HG03095 (cell line): ENCODE data around the gene DUOXA1.
A peak's percentile ranks its signal among the peaks of the same experiment; 100 is the strongest.

Source experiments
- ATAC-seq: cut with Tn5 transposase; IDR thresholded peaks from one replicate; pipeline ENCODE4 v1.9.1; 2021; ENCODE audit warnings: moderate library complexity; ENCODE audit not compliant: unreplicated experiment

Gene DUOXA1

GRCh38 chr15:45133561-45133920 is 3.9 kb upstream of the DUOXA1 start:
- ATAC-seq = no peak

- no peak for ATAC-seq
These were observed 3.3 kb upstream of the DUOXA1 start for GRCh38 chr15:45132844-45133560.

DNA sequence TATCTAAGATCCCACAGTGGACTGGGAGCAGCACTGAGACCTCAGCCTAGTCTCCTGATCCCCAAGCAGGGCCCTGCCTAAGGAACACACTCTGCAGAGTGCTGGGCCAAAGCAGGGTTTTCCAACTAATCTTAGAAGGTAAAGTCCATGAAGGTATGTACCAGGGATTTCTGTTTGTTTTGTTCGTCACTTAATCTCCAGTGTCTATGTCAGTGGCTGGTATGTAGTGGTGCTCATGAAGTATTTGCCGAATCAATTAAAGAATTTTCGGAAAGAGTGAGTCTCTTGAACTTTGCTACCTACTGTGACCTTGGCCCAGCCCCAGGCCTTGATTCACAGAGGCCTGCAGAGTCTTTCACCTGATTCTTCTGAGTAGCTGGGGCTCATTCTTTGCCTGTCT is 1.8 kb upstream of the DUOXA1 start:
- no peak for ATAC-seq

GRCh38 chr15:45130291-45131000 is 767 bp upstream of the DUOXA1 start:
- ATAC-seq = no peak

- no peak for ATAC-seq
These were observed 574 bp downstream of the DUOXA1 start for GRCh38 chr15:45128971-45129639.

DNA sequence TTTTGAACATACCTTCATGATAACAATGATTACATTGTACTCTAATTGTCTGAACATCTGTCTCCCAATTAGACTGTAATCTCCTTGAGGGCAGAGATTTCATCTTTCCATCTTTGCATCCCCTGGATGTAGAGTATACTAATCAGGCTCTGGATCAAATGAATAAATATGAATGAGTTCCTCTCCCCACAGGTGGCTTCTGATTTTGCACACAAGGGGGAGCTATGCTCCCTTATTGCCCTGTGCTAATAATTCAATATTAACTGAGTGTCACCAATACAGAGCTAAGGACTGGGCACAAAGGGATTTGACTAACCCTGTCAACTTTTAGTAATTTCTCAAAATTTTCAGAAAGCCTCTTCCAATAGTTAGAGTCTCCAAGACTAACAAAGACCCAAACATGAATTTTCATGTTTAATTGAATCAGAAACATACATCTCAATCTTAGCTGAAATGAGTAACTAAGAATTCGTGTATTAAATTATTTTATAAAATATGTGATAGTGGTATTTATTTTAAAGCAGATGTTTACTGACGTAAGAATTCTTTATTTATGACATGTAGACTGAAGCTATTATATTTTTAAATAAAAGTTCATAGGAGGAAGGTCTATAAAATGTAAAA is 3.0 kb downstream of the DUOXA1 start:
- ATAC-seq = no peak

- no peak for ATAC-seq
These were observed 6.3 kb downstream of the DUOXA1 start for GRCh38 chr15:45123397-45123796.

- ATAC-seq = no peak
These were observed 7.0 kb downstream of the DUOXA1 start for GRCh38 chr15:45122719-45123118.

DNA sequence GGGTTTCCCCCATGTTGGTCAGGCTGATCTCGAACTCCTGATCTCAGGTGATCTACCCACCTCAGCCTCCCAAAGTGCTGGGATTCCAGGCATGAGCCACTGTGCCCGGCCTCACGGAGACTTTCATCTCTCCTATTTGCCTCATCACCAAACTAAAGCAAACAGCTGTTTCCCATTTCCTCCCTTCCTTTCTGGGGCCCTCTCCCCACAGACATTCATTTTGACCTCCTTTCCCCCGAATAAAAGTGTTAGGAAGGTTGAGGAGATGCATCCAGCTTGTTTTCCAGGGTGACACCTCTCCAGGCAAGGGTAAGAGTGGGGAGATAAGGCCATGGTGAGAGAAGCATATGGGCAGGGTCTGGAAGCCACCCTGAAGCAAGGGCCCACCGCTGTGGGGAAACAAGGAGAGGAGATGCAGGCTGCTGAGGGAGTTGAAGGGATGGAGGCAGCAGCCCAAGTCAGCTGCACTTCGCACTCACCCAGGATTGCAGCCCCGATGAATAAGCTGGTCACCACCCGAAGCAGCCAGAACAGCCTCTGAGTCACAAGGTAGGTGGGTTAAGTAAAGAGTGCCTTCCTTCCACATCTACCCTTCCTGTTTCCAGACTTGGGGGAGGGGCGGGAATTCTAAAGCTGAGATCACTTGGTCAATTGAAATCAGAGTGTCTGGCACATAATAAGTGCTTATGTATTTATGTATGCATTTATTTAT is 7.8 kb downstream of the DUOXA1 start:
- ATAC-seq = no peak

- ATAC-seq = no peak
These were observed 8.7 kb downstream of the DUOXA1 start for GRCh38 chr15:45121020-45121419.

DNA sequence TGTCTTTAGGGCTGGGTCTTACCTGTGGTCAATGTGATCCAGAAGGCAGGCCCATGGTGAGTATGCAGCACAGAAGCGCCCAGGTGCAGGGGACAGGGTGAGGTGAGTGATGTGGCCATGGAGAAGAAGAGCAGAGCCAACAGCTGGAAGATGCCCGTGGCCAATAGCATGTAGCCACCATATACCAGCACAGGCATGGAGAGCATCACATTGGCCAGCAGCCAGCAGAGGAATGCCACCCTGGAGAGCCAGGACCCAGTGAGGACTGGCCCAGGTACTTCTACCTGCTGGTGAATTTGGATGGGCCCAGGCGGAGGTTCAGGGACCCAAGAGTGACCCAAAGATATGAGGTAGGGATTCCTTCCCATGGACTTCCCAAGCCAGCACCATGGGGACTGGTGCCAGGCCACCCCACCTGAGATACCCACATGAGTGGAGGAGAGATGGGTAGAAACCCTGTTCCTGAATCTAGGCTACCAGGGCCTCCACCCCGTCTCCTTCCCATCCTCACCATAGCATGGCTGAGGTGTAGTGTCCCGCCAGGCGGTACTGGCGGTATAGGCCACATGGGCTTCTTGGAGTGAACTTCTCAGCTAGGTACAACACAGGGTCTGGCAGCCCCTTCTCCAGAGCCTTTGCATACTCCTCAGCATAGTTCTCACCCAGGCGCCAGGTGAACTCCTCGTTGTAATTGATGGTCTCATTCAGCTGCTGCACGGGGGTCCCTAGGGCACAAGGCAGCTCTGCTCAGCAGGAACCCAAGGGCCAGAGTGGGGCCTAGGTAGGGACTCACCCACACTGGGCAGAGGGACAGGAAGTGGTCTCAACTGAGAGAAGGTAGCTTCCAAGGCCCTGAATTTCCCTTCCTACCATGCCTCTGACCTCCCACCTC is 9.4 kb downstream of the DUOXA1 start:
- ATAC-seq = no peak

GRCh38 chr15:45118996-45119395 is 10.7 kb downstream of the DUOXA1 start:
- no peak for ATAC-seq

GRCh38 chr15:45118131-45118588 is 11.5 kb downstream of the DUOXA1 start:
- ATAC-seq = peak; percentile 95

- no peak for ATAC-seq
These were observed 12.2 kb downstream of the DUOXA1 start for GRCh38 chr15:45117308-45118130.

GRCh38 chr15:45116482-45117307 is 13.0 kb downstream of the DUOXA1 start:
- no peak for ATAC-seq

DNA sequence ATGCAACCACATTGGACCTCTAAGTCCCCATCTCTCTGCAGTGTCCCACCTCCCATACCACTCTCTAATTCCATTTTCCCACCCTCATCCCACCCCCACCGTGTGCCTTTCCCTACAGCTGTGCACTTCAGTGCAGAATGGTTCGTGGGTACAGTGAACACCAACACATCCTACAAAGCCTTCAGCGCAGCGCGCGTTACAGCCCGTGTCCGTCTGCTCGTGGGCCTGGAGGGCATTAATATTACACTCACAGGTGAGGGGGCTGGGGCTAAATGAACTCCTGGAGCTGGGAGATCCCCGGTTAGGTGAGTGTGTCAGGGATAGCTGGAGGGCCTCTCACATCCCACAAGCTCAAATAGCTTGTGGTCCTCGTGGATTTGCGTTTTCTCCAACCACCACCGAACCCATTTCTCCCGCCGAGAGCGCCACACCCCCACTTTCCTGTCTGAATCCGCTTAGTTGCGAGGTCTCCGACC is 13.6 kb downstream of the DUOXA1 start:
- ATAC-seq = no peak

DNA sequence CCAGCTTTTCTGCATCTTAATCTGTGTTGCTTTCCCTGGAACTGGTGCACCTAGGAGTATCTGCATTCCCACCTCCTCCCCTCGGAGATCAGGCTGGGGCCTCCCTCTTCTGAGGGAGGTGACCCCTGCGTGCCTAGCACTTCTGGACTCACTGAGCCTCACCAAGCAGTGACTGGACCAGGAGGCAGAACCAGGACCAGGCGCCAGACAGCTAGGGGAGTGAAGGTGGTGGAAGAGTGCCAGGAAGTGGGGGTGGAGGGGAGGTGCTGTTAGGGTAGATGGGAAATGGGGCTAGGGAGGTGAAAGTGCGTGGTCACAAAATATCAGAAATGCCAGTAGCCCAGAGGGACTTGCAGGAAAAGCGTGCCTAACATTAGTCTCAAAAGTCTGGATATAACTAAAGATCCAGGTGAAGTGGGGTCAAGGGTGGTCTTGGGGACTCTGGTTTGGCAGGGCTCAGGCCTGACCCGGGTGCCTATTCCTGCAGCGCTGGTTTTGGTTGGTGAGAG is 14.3 kb downstream of the DUOXA1 start:
- ATAC-seq = no peak

GRCh38 chr15:45114751-45115085 is 15.0 kb downstream of the DUOXA1 start:
- no peak for ATAC-seq
